HG03354 (cell line): Measurements from ENCODE around the gene SHD.
"Not testable (repeated sequence)": the region's sequence is repeated elsewhere in the genome, so short reads cannot be mapped to it uniquely, and the experiment has no call there.

ENCODE experiments used
- ATAC-seq: cut with Tn5 transposase; IDR thresholded peaks from one replicate; pipeline ENCODE4 v1.9.1; 2021; ENCODE audit warnings: mild to moderate bottlenecking; ENCODE audit not compliant: unreplicated experiment, poor library complexity, severe bottlenecking

SHD gene

GRCh38 chr19:4322942-4323665, 44.0 kb downstream of the SHD start:
- no peak for ATAC-seq

GRCh38 chr19:4323692-4324091, 44.6 kb downstream of the SHD start:
- ATAC-seq = no peak

GRCh38 chr19:4324228-4324627, 45.2 kb downstream of the SHD start:
- no peak for ATAC-seq

GRCh38 chr19:4326215-4326836, 47.3 kb downstream of the SHD start:
- no peak for ATAC-seq

GRCh38 chr19:4326837-4327251, 47.8 kb downstream of the SHD start:
- no peak for ATAC-seq

GRCh38 chr19:4327252-4327876, 48.3 kb downstream of the SHD start:
- no peak for ATAC-seq

- peak; percentile 8 for ATAC-seq
These were observed 48.8 kb downstream of the SHD start for GRCh38 chr19:4327877-4328242.

- ATAC-seq = peak; percentile 81
These were observed 49.4 kb downstream of the SHD start for GRCh38 chr19:4328243-4328990.

GRCh38 chr19:4328991-4329681, 50.1 kb downstream of the SHD start:
- ATAC-seq = not testable (repeated sequence)

GRCh38 chr19:4329858-4330257, 50.8 kb downstream of the SHD start:
- no peak for ATAC-seq

GRCh38 chr19:4334929-4335570, 56.0 kb downstream of the SHD start:
- no peak for ATAC-seq

- no peak for ATAC-seq
These were observed 58.9 kb downstream of the SHD start for GRCh38 chr19:4337906-4338440.

- no peak for ATAC-seq
These were observed 59.6 kb downstream of the SHD start, which contains the start of gene STAP2 for GRCh38 chr19:4338441-4339355. STAP2 (minus strand) TSS chr19:4338827; CDS start chr19:4338753, 74 bp downstream.
